Mesendoderm (in vitro differentiated cells): ENCODE results near the gene TMED6.

Experiments used
- DNase-seq: peaks from one replicate; pipeline ENCODE4 v3.0.0; 2013
- H2AK5ac ChIP-seq: 2 replicates; pipeline ENCODE4 v1.6.1; 2013; ENCODE audit warnings: low read length, inconsistent platforms
- H2BK120ac ChIP-seq: 2 replicates; pipeline ENCODE4 v1.6.1; 2013; ENCODE audit warnings: low read depth, mild to moderate bottlenecking, low read length, moderate library complexity, mixed read lengths
- H2BK15ac ChIP-seq: replicated peaks from 2 replicates; pipeline ENCODE4 v1.6.1; 2013; ENCODE audit warnings: low read depth, mild to moderate bottlenecking, moderate library complexity
- H2BK5ac ChIP-seq: 2 replicates; pipeline ENCODE4 v1.6.1; 2013; ENCODE audit warnings: low read length, inconsistent platforms
- H3K18ac ChIP-seq: 2 replicates; pipeline ENCODE4 v1.6.1; 2013; ENCODE audit warnings: mild to moderate bottlenecking, low read length, mixed read lengths
- H3K23ac ChIP-seq: one replicate; pipeline ENCODE4 v1.6.1; 2013; ENCODE audit warnings: low read length
- H3K27ac ChIP-seq: 2 replicates; pipeline ENCODE4 v1.5.1; 2013; ENCODE audit warnings: low read depth, mild to moderate bottlenecking, inconsistent platforms, low read length, moderate library complexity
- H3K27me3 ChIP-seq: 2 replicates; pipeline ENCODE4 v1.6.1; 2013; ENCODE audit warnings: low read length, control low read depth, mild to moderate bottlenecking, inconsistent platforms; ENCODE audit not compliant: insufficient read depth, poor library complexity
- H3K36me3 ChIP-seq: 2 replicates; pipeline ENCODE4 v1.6.1; 2013; ENCODE audit warnings: low read length, inconsistent platforms; ENCODE audit not compliant: control insufficient read depth, insufficient read depth
- H3K4ac ChIP-seq: one replicate; pipeline ENCODE4 v1.6.1; 2013; ENCODE audit warnings: low read depth, mild to moderate bottlenecking, low read length, moderate library complexity
- H3K4me1 ChIP-seq: 2 replicates; pipeline ENCODE4 v1.6.1; 2013; ENCODE audit warnings: low read depth, low read length, inconsistent platforms; ENCODE audit not compliant: control insufficient read depth
- H3K4me2 ChIP-seq: 2 replicates; pipeline ENCODE4 v1.6.1; 2013; ENCODE audit warnings: low read length
- H3K4me3 ChIP-seq: 2 replicates; pipeline ENCODE4 v1.5.1; 2013; ENCODE audit warnings: mild to moderate bottlenecking, low read length
- H3K56ac ChIP-seq: one replicate; pipeline ENCODE4 v1.6.1; 2013; ENCODE audit warnings: low read length
- H3K79me1 ChIP-seq: 2 replicates; pipeline ENCODE4 v1.6.1; 2013; ENCODE audit warnings: low read length, inconsistent platforms
- H3K79me2 ChIP-seq: 2 replicates; pipeline ENCODE4 v1.6.1; 2013; ENCODE audit warnings: mild to moderate bottlenecking, low read length; ENCODE audit not compliant: control insufficient read depth, insufficient read depth
- H3K9ac ChIP-seq: 2 replicates; pipeline ENCODE4 v1.6.1; 2013; ENCODE audit warnings: low read length, inconsistent platforms
- H4K5ac ChIP-seq: one replicate; pipeline ENCODE4 v1.6.1; 2013; ENCODE audit warnings: low read length
- H4K8ac ChIP-seq: one replicate; pipeline ENCODE4 v1.6.1; 2013; ENCODE audit warnings: low read depth, mild to moderate bottlenecking, control low read depth, low read length, moderate library complexity
- WGBS: extraction: QIAGEN DNeasy Blood & Tissue Kit; methylation state at CpG from one replicate; pipeline ENCODE4 v1.1.7; 2013; ENCODE audit warnings: low lambda C conversion rate, missing lambda C conversion rate; ENCODE audit not compliant: insufficient coverage; ENCODE audit errors: extremely low coverage; 5-methylcytosine and 5-hydroxymethylcytosine counted together

TMED6 gene

GRCh38 chr16:69319826-69320739 lies 31.5 kb downstream of the TMED6 start:
- no CpG with 5 or more reads among the region's 30 CpGs for WGBS
- DNase-seq = no peak
- peaks cover 37% of the 10 kb centered on the region for H3K36me3 ChIP-seq

DNA sequence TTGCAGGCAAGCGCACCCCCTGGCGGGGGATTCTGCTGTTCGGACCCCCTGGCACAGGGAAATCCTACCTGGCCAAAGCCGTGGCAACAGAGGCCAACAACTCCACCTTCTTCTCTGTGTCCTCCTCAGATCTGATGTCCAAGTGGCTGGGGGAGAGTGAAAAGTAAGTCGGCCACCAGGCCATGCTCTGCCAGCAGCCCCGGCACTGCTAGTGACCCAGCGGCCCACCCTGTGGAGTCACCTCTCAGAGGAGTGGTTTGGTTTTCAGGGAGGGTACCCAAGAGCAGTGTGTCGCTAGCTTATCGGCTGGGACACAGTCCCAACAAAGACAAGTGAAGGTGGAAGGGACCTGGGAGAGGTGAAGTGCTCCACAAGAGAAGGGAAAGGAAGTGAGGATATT lies 32.2 kb downstream of the TMED6 start:
- H3K79me2 ChIP-seq = peaks cover 4% of the 10 kb centered on the region
- H3K18ac ChIP-seq = no peak overlapping the region
- no peak overlapping the region for H4K8ac ChIP-seq
- H4K5ac ChIP-seq = no peak overlapping the region
- no peaks in the 10 kb centered on the region for H3K4me1 ChIP-seq
- no peak overlapping the region for H2AK5ac ChIP-seq
- DNase-seq = no peak
- H2BK5ac ChIP-seq = no peak overlapping the region
- no peak overlapping the region for H3K56ac ChIP-seq
- peaks cover 12% of the 10 kb centered on the region for H3K79me1 ChIP-seq
- WGBS = no CpG with 5 or more reads among the region's 9 CpGs
- H2BK120ac ChIP-seq = no peak overlapping the region
- no peak overlapping the region for H3K4me2 ChIP-seq
- H3K9ac ChIP-seq = no peak overlapping the region
- peaks cover 37% of the 10 kb centered on the region for H3K36me3 ChIP-seq
- H3K27me3 ChIP-seq = no peaks in the 10 kb centered on the region
- H3K4ac ChIP-seq = no peak overlapping the region
- H2BK15ac ChIP-seq = no peak overlapping the region
- no peak overlapping the region for H3K23ac ChIP-seq
- H3K27ac ChIP-seq = no peak overlapping the region
- H3K4me3 ChIP-seq = no peak overlapping the region

More at GRCh38 chr16:69319826-69320739, 31.5 kb downstream of the TMED6 start:
- Histone ChIP-seq H3K9ac (no peak overlapping the region), H2BK120ac (no peak overlapping the region), H2BK15ac (no peak overlapping the region), H2BK5ac (no peak overlapping the region), H2AK5ac (no peak overlapping the region), H3K18ac (no peak overlapping the region), H3K4me2 (no peak overlapping the region), H4K8ac (no peak overlapping the region), H3K27ac (no peak overlapping the region), H3K27me3 (no peaks in the 10 kb centered on the region), H3K56ac (no peak overlapping the region), H4K5ac (no peak overlapping the region), H3K4me1 (no peaks in the 10 kb centered on the region), H3K79me2 (peaks cover 9% of the 10 kb centered on the region), H3K4me3 (no peak overlapping the region), H3K4ac (no peak overlapping the region), H3K79me1 (peaks cover 14% of the 10 kb centered on the region), H3K23ac (no peak overlapping the region)

GRCh38 chr16:69318911-69319289 lies 32.7 kb downstream of the TMED6 start:
- Histone ChIP-seq H3K56ac (no peak overlapping the region), H3K18ac (no peak overlapping the region), H3K36me3 (peaks cover 37% of the 10 kb centered on the region), H3K4me1 (no peaks in the 10 kb centered on the region), H4K8ac (no peak overlapping the region), H2BK120ac (no peak overlapping the region), H3K79me1 (peaks cover 14% of the 10 kb centered on the region), H2BK5ac (no peak overlapping the region), H2AK5ac (no peak overlapping the region), H3K4ac (no peak overlapping the region), H3K23ac (no peak overlapping the region), H3K27me3 (no peaks in the 10 kb centered on the region), H3K79me2 (peaks cover 2% of the 10 kb centered on the region), H3K9ac (no peak overlapping the region), H3K4me2 (no peak overlapping the region), H4K5ac (no peak overlapping the region), H3K4me3 (no peak overlapping the region), H2BK15ac (no peak overlapping the region), H3K27ac (no peak overlapping the region)
- DNase-seq = no peak
- no CpG with 5 or more reads among the region's 10 CpGs for WGBS

DNA sequence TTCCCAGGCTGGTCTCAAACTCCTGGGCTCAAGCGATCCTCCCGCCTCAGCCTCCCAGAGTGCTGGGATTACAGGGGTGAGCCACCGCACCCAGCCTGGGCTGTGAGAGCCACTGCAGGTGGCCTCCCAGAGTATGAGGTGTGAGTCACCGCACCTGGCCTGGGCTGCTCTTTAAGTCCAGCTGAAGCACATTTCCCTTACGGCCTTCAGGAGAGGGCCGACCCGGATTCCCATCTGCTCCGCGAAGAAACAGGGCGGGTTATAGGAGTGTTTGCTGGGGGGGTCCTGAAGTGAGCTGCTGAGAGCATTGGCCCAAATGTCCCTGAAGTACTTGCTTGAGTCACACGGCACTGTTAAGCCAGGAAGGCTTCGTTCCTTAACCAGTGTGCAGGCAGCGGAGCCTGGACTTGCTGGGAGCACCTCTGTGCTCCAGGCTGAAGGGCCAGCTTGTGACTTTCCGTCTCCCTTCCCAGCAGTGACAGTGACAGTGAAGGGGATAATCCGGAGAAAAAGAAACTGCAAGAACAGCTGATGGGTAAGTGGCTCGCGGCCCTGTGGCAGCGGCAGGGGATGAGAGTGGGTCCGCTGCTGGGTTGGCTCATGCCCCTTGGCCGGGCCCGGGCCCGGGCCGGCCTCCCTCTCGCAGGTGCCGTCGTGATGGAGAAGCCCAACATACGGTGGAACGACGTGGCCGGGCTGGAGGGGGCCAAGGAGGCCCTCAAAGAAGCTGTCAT lies 33.2 kb downstream of the TMED6 start:
- no peak overlapping the region for H3K4me3 ChIP-seq
- H3K36me3 ChIP-seq = peaks cover 36% of the 10 kb centered on the region
- H3K4ac ChIP-seq = no peak overlapping the region

DNA sequence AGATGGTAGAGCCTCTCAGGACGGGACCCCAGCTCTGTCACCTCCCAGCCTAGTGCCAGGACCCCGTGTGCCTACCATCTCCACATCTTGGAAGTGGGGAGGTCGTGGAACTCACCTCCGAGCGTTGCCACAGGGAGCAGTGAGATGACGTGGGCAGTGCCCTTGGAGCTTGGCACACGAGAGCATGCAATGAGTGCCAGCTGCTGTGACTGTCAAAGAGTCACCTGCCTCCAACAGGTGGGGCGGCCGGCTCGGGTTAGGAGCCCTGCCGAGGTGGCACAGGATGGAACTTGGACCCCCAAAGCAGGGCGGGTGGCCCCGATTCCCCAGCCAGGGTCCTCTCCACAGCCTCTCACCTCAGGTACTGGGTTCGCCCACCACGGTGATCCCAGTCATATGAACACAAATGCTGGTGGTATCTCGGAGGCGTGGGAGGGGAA lies 35.0 kb downstream of the TMED6 start:
- H3K9ac ChIP-seq = no peak overlapping the region
- DNase-seq = no peak
- peaks cover 7% of the 10 kb centered on the region for H3K79me2 ChIP-seq
- H4K8ac ChIP-seq = no peak overlapping the region
- no peak overlapping the region for H2AK5ac ChIP-seq
- no peak overlapping the region for H2BK5ac ChIP-seq
- peaks cover 14% of the 10 kb centered on the region for H3K79me1 ChIP-seq
- no peak overlapping the region for H2BK120ac ChIP-seq
- H3K23ac ChIP-seq = no peak overlapping the region
- peaks cover 30% of the 10 kb centered on the region for H3K36me3 ChIP-seq
- H3K27me3 ChIP-seq = no peaks in the 10 kb centered on the region
- no CpG with 5 or more reads among the region's 17 CpGs for WGBS
- no peak overlapping the region for H3K4ac ChIP-seq
- H3K4me2 ChIP-seq = no peak overlapping the region
- no peak overlapping the region for H3K18ac ChIP-seq
- no peaks in the 10 kb centered on the region for H3K4me1 ChIP-seq
- H2BK15ac ChIP-seq = no peak overlapping the region
- H3K4me3 ChIP-seq = no peak overlapping the region
- H3K27ac ChIP-seq = no peak overlapping the region
- no peak overlapping the region for H3K56ac ChIP-seq
- H4K5ac ChIP-seq = no peak overlapping the region

More for the DNA sequence above, 33.2 kb downstream of the TMED6 start:
- Histone ChIP-seq H3K23ac (no peak overlapping the region), H3K9ac (no peak overlapping the region), H4K8ac (no peak overlapping the region), H3K79me1 (peaks cover 13% of the 10 kb centered on the region), H3K27me3 (no peaks in the 10 kb centered on the region), H2AK5ac (no peak overlapping the region), H4K5ac (no peak overlapping the region), H3K79me2 (peaks cover 3% of the 10 kb centered on the region), H3K18ac (no peak overlapping the region), H3K4me2 (no peak overlapping the region), H3K4me1 (no peaks in the 10 kb centered on the region), H2BK5ac (no peak overlapping the region), H2BK120ac (no peak overlapping the region), H3K27ac (no peak overlapping the region), H3K56ac (no peak overlapping the region), H2BK15ac (no peak overlapping the region)
- DNase-seq = no peak
- no CpG with 5 or more reads among the region's 30 CpGs for WGBS
